K562 (cell line): Measurements from ENCODE around the gene USP49. TPM values are rescaled to one million over a fixed set of nuclear protein-coding genes. Genes with fewer than 3 reads are reported as not detected.

Experiments used
- ATF3 ChIP-seq, 2 experiments: fragments of 450-650 bp in 1 of 2; sonication (generic) in 1 of 2; formaldehyde crosslinking in 1 of 2; IDR thresholded peaks in 1 of 2; conservative IDR thresholded peaks in 1 of 2; 2 replicates each; pipeline versions ENCODE4 v1.6.1 to v1.8.1; 2016 to 2023; ENCODE audit warnings: mild to moderate bottlenecking in 2 of 2, moderate library complexity in 2 of 2, inconsistent platforms in 1 of 2, missing genetic modification reagents in 1 of 2
- CGGBP1 ChIP-seq: fragments of 250-450 bp; sonication (Bioruptor Pico); IDR thresholded peaks from 2 replicates; pipeline ENCODE4 v1.9.0; 2021; ENCODE audit warnings: mild to moderate bottlenecking
- EGR1 ChIP-seq: fragments of 450-650 bp; conservative IDR thresholded peaks from 2 replicates; pipeline ENCODE4 v1.6.1; 2017; ENCODE audit warnings: mild to moderate bottlenecking
- ELF4 ChIP-seq: fragments of 450-650 bp; formaldehyde crosslinking; IDR thresholded peaks from 2 replicates; pipeline ENCODE4 v1.4.0; 2022; ENCODE audit warnings: missing genetic modification characterization
- FIP1L1 ChIP-seq: fragments of 200-400 bp; formaldehyde crosslinking; IDR thresholded peaks from 2 replicates; pipeline ENCODE4 v1.6.1; 2018; ENCODE audit warnings: mild to moderate bottlenecking, low read depth, low read length; ENCODE audit not compliant: poor library complexity, severe bottlenecking
- FOXA1 ChIP-seq: fragments of 450-650 bp; IDR thresholded peaks from 2 replicates; pipeline ENCODE4 v1.6.1; 2016; ENCODE audit warnings: mild to moderate bottlenecking, borderline replicate concordance
- HDAC3 ChIP-seq: fragments of 450-650 bp; IDR thresholded peaks from 2 replicates; pipeline ENCODE4 v1.6.1; 2018; ENCODE audit warnings: borderline replicate concordance, mild to moderate bottlenecking, moderate library complexity; ENCODE audit not compliant: partially characterized antibody
- HDAC6 ChIP-seq: IDR thresholded peaks from 2 replicates; pipeline ENCODE4 v1.6.1; 2012; ENCODE audit warnings: low read depth, mild to moderate bottlenecking, control low read depth, inconsistent platforms, low read length, moderate library complexity
- MECOM ChIP-seq: fragments of 250-450 bp; sonication (Bioruptor Pico); IDR thresholded peaks from 2 replicates; pipeline ENCODE4 v1.8.0; 2022; ENCODE audit warnings: inconsistent platforms
- MEIS2 ChIP-seq: fragments of 450-650 bp; IDR thresholded peaks from 2 replicates; pipeline ENCODE4 v1.6.1; 2014; ENCODE audit warnings: mild to moderate bottlenecking; ENCODE audit not compliant: partially characterized antibody
- NFE2 ChIP-seq: IDR thresholded peaks from 2 replicates; pipeline ENCODE4 v1.6.1; 2014; ENCODE audit warnings: antibody characterized with exemption, low read depth
- PKNOX1 ChIP-seq: fragments of 450-650 bp; IDR thresholded peaks from 2 replicates; pipeline ENCODE4 v1.6.1; 2016
- SAP30 ChIP-seq: fragments of 200-600 bp; sonication (generic); IDR thresholded peaks from 2 replicates; pipeline ENCODE4 v1.6.1; 2012; ENCODE audit warnings: borderline replicate concordance, low read depth, mild to moderate bottlenecking, moderate library complexity, low read length, control low read depth, inconsistent platforms; ENCODE audit not compliant: insufficient read depth, poor library complexity, severe bottlenecking
- THRB ChIP-seq: fragments of 450-650 bp; formaldehyde crosslinking; conservative IDR thresholded peaks from 2 replicates; pipeline ENCODE4 v1.4.0; 2022; ENCODE audit warnings: mild to moderate bottlenecking, missing genetic modification characterization
- ZNF280A ChIP-seq: fragments of 450-650 bp; IDR thresholded peaks from 2 replicates; pipeline ENCODE4 v1.6.1; 2018; ENCODE audit warnings: mild to moderate bottlenecking, low read depth; ENCODE audit not compliant: partially characterized antibody
- ZNF282 ChIP-seq: sonication (generic); formaldehyde crosslinking; IDR thresholded peaks from 2 replicates; pipeline ENCODE4 v1.8.1; 2023; ENCODE audit warnings: missing genetic modification reagents
- ZNF696 ChIP-seq: fragments of 250-450 bp; sonication (Bioruptor Pico); conservative IDR thresholded peaks from 2 replicates; pipeline ENCODE4 v1.4.0; 2020; ENCODE audit warnings: mild to moderate bottlenecking, moderate library complexity
- polyA plus RNA-seq, 8 experiments: library from polyadenylated mRNA; depleted of rRNA in 4 of 8; stranded (reverse) in 5 of 8; unstranded in 3 of 8; fragments of >200 nt; fragmentation: Nextera tagmentation in 2 of 8; fragmentation: Illumina TruSeq in 1 of 8; extraction: Ambion mirVana in 2 of 8; extraction: Trizol in 1 of 8; gene quantifications; 2 replicates each; pipeline versions ENCODE4 v1.2.1 to v1.2.3, GENCODE V29; 2011 to 2014; ENCODE audit warnings: inconsistent platforms in 1 of 8, missing spikeins in 1 of 8
- total RNA-seq, 7 experiments: library from RNA; depleted of rRNA in 6 of 7; stranded (reverse); fragments of >200 nt in 6 of 7; fragmentation: Illumina TruSeq in 2 of 7; extraction: Trizol in 2 of 7; gene quantifications; 2 replicates each; pipeline versions ENCODE4 v1.2.1 to v1.2.3, GENCODE V29; 2011 to 2021; ENCODE audit warnings: low replicate concordance in 1 of 7

USP49 gene
- total and polyA plus RNA-seq, 9 of the 15 experiments (the other 6 are each of a cell fraction or from before 2014, with no cell fraction given) = 1.0 to 9.9 (median 6.5) TPM

- peak; percentile 97 for TF ChIP-seq PKNOX1
- TF ChIP-seq THRB (CRISPR knock-in tag) = peak; percentile 71; the same call in 1 of the 2 replicates
- no peak for TF ChIP-seq CGGBP1 (CRISPR knock-in tag)
- TF ChIP-seq HDAC6 = no peak
- TF ChIP-seq HDAC3 = peak; percentile 80
- no peak for TF ChIP-seq MECOM (CRISPR knock-in tag)
- peak; percentile 22 for TF ChIP-seq SAP30
- TF ChIP-seq ELF4 (CRISPR knock-in tag) = peak; percentile 9; the same call in 1 of the 2 replicates
- TF ChIP-seq EGR1 = 0 out of 2 replicates have a peak, but pooled peaks have one; percentile 20
- TF ChIP-seq ZNF282 (CRISPR knock-in tag) = no peak
- TF ChIP-seq ZNF696 (CRISPR knock-in tag) = no peak
- TF ChIP-seq NFE2 = peak; percentile 29; the same call in 1 of the 2 replicates
- no peak for TF ChIP-seq FIP1L1
- TF ChIP-seq ATF3 (IDR thresholded peaks at IDR 0.05) = peak; percentile 73; the same call in 1 of the 2 replicates
- no peak for TF ChIP-seq ATF3 (CRISPR knock-in tag; conservative IDR thresholded peaks at IDR 0.05)
- TF ChIP-seq ZNF280A = no peak
- TF ChIP-seq FOXA1 = no peak
- peak; percentile 89 for TF ChIP-seq MEIS2
These were observed 44.1 kb upstream of the USP49 start (continued) for GRCh38 chr6:41939176-41939847.
